Activated T-helper 1 cell treated with anti-CD3 and anti-CD28 coated beads, Interleukin-2, amount 50 U/mL, for 16 hours (primary cell): ENCODE measurements around the gene TMEM217.

Experiments used
- DNase-seq, 2 donors: peaks; one replicate each; pipeline ENCODE4 v3.0.0-alpha.2; 2020; ENCODE audit warnings: low read depth in 1 of 2, low spot score in 1 of 2

Gene TMEM217

GRCh38 chr6:37169496-37170272, 88.3 kb downstream of the TMEM217 start, which contains the start of gene PIM1:
Gene PIM1, plus strand, starts transcription at chr6:37170152. Its CDS starts 424 bp downstream, at chr6:37170576.
- peak; percentile 99 to 100 for DNase-seq

- no peak for DNase-seq
Measured at GRCh38 chr6:37168811-37169495, 89.0 kb downstream of the TMEM217 start.

DNA sequence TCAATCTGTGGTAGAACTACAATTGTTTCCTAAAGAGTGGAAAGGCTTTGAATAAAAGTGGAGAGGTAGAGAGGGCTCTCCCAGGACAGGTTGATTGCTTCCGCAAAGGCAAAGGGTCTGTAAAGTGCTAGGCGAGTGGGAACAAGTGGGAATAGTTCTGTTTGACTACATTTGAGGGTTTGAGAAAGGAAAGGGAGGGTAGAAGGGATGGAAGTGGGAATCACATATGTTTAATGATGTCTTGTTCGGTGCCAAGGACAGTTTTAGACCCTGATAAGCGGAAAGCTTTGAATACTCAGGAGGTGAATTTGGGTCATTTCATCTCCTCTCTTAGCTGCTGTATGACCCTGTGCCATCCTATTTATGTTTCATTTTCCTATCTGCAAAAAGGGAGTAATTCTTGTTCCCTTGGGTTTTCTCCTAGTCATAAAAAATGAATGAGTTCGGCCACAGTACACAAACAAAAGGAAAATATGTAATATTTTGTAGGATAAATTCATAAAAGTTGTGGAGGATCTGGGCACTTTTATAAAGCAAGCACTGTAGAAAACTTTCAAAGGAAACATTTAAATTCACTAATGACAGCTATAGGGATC, 89.7 kb downstream of the TMEM217 start:
- no peak for DNase-seq

GRCh38 chr6:37162740-37163139, 95.2 kb downstream of the TMEM217 start:
- no peak for DNase-seq
